Measurements from ENCODE around the gene MESP2.
A peak's percentile ranks its signal among the peaks of the same experiment; 100 is the strongest.

The MESP2 gene

DNA sequence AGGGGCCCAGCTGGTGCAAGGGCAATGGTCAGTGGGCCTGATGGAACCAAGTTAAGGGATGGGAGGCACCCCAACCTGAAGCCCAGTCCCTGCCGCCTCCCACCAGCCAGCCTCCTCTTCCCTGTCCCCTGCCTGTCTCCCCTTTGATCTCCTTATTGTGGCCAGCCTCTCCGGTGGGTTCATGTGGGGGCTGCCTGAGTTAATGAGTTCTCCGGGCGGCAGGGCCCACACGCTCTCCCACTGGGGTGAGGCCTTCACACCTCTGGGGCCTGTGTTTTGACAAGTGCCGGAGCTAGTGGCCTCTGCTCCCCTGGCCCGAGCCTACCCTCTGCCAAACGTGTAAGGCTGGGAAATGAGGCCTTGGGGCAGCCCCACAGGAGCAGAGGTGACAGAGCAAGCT lies 17.8 kb upstream of the MESP2 start:
- H3K27ac ChIP-seq: peak overlapping the region; percentile 100
- TF ChIP-seq CTCF (conservative IDR thresholded peaks at IDR 0.05): no peak

GRCh38 chr15:89758981-89759380 lies 17.2 kb upstream of the MESP2 start:
- H3K27ac ChIP-seq: peak overlapping the region; percentile 100
- 0 out of 2 replicates have a peak, but pooled peaks have one; percentile 8 for TF ChIP-seq CTCF (conservative IDR thresholded peaks at IDR 0.05)

- TF ChIP-seq CTCF (conservative IDR thresholded peaks at IDR 0.05): no peak
- peak overlapping the region; percentile 100 for H3K27ac ChIP-seq
Measured at GRCh38 chr15:89759835-89760234, 16.3 kb upstream of the MESP2 start.

GRCh38 chr15:89760303-89761008 lies 15.7 kb upstream of the MESP2 start:
- peak overlapping the region; percentile 100 for H3K27ac ChIP-seq
- TF ChIP-seq CTCF (conservative IDR thresholded peaks at IDR 0.05): peak; percentile 99

DNA sequence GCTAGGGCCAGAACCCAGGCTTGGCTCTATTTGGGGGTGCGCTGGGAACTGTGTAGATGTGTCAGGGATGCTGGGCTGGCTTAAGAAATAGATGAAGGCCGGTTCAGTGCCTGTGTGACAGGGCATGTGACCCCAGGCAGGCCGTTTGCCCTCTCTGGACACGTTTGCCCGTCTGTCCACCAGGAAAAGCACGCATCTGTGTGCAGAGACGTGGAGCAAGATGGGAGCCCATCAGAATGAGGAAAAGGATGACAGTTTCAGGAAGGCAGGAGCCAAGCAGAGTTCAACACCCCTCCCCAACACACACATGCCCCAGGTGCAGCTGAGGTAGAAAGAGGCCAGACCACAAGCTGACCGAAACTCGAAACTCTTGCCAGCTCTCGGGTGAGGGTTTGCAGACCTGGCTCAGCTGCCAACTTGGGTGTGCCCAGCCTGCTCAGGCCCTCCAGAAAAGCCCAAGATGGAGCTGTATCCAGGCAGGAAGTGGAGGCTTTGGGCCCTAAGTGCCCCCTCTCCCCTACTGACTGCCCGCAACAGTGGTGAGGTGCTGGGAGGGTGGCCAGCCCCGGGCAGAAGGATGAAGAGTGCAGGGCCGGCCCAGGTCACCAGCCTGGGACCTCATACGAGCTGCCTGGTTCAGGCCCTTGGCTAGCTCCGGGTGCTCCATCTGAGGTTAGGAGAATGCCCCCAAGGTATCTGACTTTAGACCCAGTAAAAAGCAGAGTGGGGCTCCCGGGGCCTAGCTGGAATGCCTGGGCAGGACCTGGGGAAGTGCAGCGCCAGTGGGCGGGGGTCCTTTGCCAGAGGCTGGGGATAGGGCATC lies 14.9 kb upstream of the MESP2 start:
- TF ChIP-seq CTCF (conservative IDR thresholded peaks at IDR 0.05): no peak; the same call in none of the 2 replicates
- H3K27ac ChIP-seq: peak overlapping the region; percentile 100

DNA sequence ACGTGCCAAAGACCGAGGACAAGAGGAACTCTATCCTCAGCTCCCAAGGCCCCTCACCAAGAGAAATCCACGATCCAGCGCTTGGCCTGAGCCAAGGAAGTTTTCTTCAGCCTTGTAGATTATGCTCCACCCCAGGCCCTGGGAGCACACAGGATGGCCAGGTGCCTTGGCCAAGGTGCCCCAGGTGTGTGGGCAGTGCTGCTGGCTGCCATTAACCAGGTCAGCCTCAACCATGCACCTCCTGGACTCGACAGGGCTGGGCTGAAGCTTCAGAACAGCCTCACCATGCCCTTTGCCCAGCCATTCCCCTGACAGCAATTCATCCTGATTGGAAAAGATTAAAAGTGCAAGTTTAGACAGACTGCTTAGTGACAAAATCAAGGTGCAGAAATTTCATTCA lies 14.2 kb upstream of the MESP2 start:
- TF ChIP-seq CTCF (conservative IDR thresholded peaks at IDR 0.05): no peak
- peak overlapping the region; percentile 100 for H3K27ac ChIP-seq

GRCh38 chr15:89765694-89766093 lies 10.4 kb upstream of the MESP2 start:
- no peak overlapping the region for H3K27ac ChIP-seq
- TF ChIP-seq CTCF (conservative IDR thresholded peaks at IDR 0.05): no peak
